Neural cell (in vitro differentiated cells): Measurements from ENCODE around the gene GABPB1. TPM values are rescaled to one million over a fixed set of nuclear protein-coding genes. Genes with fewer than 3 reads are reported as not detected.

Experiments
- H2AFZ ChIP-seq: fragments of 200-600, 300-800 bp; sonication (generic), shearing (Covaris generic); 2 replicates; pipeline ENCODE4 v1.6.0; 2014; ENCODE audit warnings: low read depth, mild to moderate bottlenecking, antibody characterized with exemption, low read length, moderate library complexity
- H3F3A ChIP-seq: fragments of 200-600 bp; shearing (Covaris generic); 2 replicates; pipeline ENCODE4 v1.6.1; 2016; ENCODE audit warnings: mild to moderate bottlenecking, moderate library complexity, mixed read lengths, antibody characterized with exemption, low read length; ENCODE audit not compliant: insufficient read depth, poor library complexity, severe bottlenecking
- H3K27ac ChIP-seq: fragments of 200-600, 300-800 bp; sonication (generic), shearing (Covaris generic); 2 replicates; pipeline ENCODE4 v1.5.1; 2014; ENCODE audit warnings: mild to moderate bottlenecking, low read length, moderate library complexity
- H3K27me3 ChIP-seq: fragments of 300-800, 200-600 bp; sonication (generic), shearing (Covaris generic); 2 replicates; pipeline ENCODE4 v1.6.0; 2014; ENCODE audit warnings: mild to moderate bottlenecking, low read depth, low read length, moderate library complexity; ENCODE audit not compliant: insufficient read depth
- H3K36me3 ChIP-seq: fragments of 300-800, 200-600 bp; sonication (generic), shearing (Covaris generic); 2 replicates; pipeline ENCODE4 v1.5.1; 2014; ENCODE audit warnings: mild to moderate bottlenecking, antibody characterized with exemption, low read length, moderate library complexity; ENCODE audit not compliant: insufficient read depth
- H3K4me2 ChIP-seq: fragments of 300-800, 200-600 bp; sonication (generic), shearing (Covaris generic); 2 replicates; pipeline ENCODE4 v1.6.0; 2014; ENCODE audit warnings: mild to moderate bottlenecking, low read length
- H3K4me3 ChIP-seq: fragments of 300-800, 200-600 bp; sonication (generic), shearing (Covaris generic); 2 replicates; pipeline ENCODE4 v1.5.1; 2014; ENCODE audit warnings: mild to moderate bottlenecking, low read length, moderate library complexity
- H3K79me2 ChIP-seq: fragments of 200-600 bp; shearing (Covaris generic); replicated peaks from 2 replicates; pipeline ENCODE4 v1.6.0; 2014; ENCODE audit warnings: mild to moderate bottlenecking, low read length, moderate library complexity; ENCODE audit not compliant: insufficient read depth
- H3K9ac ChIP-seq: fragments of 300-800, 200-600 bp; sonication (generic), shearing (Covaris generic); 2 replicates; pipeline ENCODE4 v1.6.1; 2016; ENCODE audit warnings: mild to moderate bottlenecking, low read length, mixed read lengths
- H3K9me2 ChIP-seq: fragments of 200-600 bp; shearing (Covaris generic); 2 replicates; pipeline ENCODE4 v1.6.1; 2016; ENCODE audit warnings: mild to moderate bottlenecking, low read length, mixed read lengths; ENCODE audit not compliant: insufficient read depth
- H3K9me3 ChIP-seq: fragments of 200-600, 300-800 bp; sonication (generic), shearing (Covaris generic); 2 replicates; pipeline ENCODE4 v1.6.1; 2016; ENCODE audit warnings: mild to moderate bottlenecking, mixed run types, low read length, moderate library complexity, mixed read lengths
- H4K20me1 ChIP-seq: fragments of 200-600 bp; shearing (Covaris generic); 2 replicates; pipeline ENCODE4 v1.6.1; 2016; ENCODE audit warnings: mild to moderate bottlenecking, mixed run types; ENCODE audit not compliant: insufficient read depth
- EP300 ChIP-seq: fragments of 450-650 bp; conservative IDR thresholded peaks from 2 replicates; pipeline ENCODE4 v1.6.1; 2014; ENCODE audit warnings: antibody characterized with exemption, mild to moderate bottlenecking, moderate library complexity; ENCODE audit not compliant: poor library complexity, severe bottlenecking
- EZH2 ChIP-seq: fragments of 200-600, 300-800 bp; shearing (Covaris generic), sonication (generic); IDR thresholded peaks from 2 replicates; pipeline ENCODE4 v1.6.1; 2014; ENCODE audit warnings: antibody characterized with exemption, low read length, borderline replicate concordance, mild to moderate bottlenecking; ENCODE audit not compliant: insufficient read depth, poor library complexity, severe bottlenecking
- MXI1 ChIP-seq: fragments of 450-650 bp; conservative IDR thresholded peaks from 2 replicates; pipeline ENCODE4 v1.6.1; 2014; ENCODE audit warnings: antibody characterized with exemption, mild to moderate bottlenecking; ENCODE audit not compliant: poor library complexity, severe bottlenecking
- POLR2AphosphoS5 ChIP-seq: IDR thresholded peaks from 2 replicates; pipeline ENCODE4 v1.6.1; 2012
- RAD21 ChIP-seq: fragments of 450-650 bp; conservative IDR thresholded peaks from 2 replicates; pipeline ENCODE4 v1.6.1; 2014; ENCODE audit warnings: antibody characterized with exemption, mild to moderate bottlenecking, moderate library complexity
- SMC3 ChIP-seq: fragments of 450-650 bp; conservative IDR thresholded peaks from 2 replicates; pipeline ENCODE4 v1.6.1; 2014; ENCODE audit warnings: antibody characterized with exemption, mild to moderate bottlenecking, moderate library complexity; ENCODE audit not compliant: poor library complexity
- TAF1 ChIP-seq: IDR thresholded peaks from 2 replicates; pipeline ENCODE4 v1.6.1; 2012; ENCODE audit warnings: low read depth
- polyA plus RNA-seq: library from polyadenylated mRNA; depleted of rRNA; stranded (reverse); fragments of >200 nt; gene quantifications from 2 replicates; pipeline ENCODE4 v1.2.3, GENCODE V29; 2014
- TF ChIP-seq, protein P1 (sequence below): IDR thresholded peaks from 2 replicates; pipeline ENCODE4 v1.6.1; 2012; ENCODE audit warnings: borderline replicate concordance
- TF ChIP-seq, protein P2 (sequence below): fragments of 450-650 bp; IDR thresholded peaks from 2 replicates; pipeline ENCODE4 v1.5.1; 2014; ENCODE audit warnings: antibody characterized with exemption, mild to moderate bottlenecking, moderate library complexity; ENCODE audit not compliant: poor library complexity, severe bottlenecking

GABPB1 gene
- polyA plus RNA-seq, 1 donor from 2014 or later = 34.1 TPM

GRCh38 chr15:50257332-50257731 is 97.7 kb downstream of the GABPB1 start:
- Histone ChIP-seq H3K27ac (no peak overlapping the region), H2AFZ (no peak overlapping the region), H3K4me3 (no peak overlapping the region), H3K79me2 (no peaks in the 10 kb centered on the region), H3K27me3 (no peaks in the 10 kb centered on the region), H4K20me1 (no peaks in the 10 kb centered on the region), H3K9me3 (no peaks in the 10 kb centered on the region), H3K9ac (no peak overlapping the region), H3F3A (no peaks in the 10 kb centered on the region), H3K36me3 (no peaks in the 10 kb centered on the region), H3K4me2 (no peak overlapping the region), H3K9me2 (no peaks in the 10 kb centered on the region)
- TF ChIP-seq, protein P1, sequence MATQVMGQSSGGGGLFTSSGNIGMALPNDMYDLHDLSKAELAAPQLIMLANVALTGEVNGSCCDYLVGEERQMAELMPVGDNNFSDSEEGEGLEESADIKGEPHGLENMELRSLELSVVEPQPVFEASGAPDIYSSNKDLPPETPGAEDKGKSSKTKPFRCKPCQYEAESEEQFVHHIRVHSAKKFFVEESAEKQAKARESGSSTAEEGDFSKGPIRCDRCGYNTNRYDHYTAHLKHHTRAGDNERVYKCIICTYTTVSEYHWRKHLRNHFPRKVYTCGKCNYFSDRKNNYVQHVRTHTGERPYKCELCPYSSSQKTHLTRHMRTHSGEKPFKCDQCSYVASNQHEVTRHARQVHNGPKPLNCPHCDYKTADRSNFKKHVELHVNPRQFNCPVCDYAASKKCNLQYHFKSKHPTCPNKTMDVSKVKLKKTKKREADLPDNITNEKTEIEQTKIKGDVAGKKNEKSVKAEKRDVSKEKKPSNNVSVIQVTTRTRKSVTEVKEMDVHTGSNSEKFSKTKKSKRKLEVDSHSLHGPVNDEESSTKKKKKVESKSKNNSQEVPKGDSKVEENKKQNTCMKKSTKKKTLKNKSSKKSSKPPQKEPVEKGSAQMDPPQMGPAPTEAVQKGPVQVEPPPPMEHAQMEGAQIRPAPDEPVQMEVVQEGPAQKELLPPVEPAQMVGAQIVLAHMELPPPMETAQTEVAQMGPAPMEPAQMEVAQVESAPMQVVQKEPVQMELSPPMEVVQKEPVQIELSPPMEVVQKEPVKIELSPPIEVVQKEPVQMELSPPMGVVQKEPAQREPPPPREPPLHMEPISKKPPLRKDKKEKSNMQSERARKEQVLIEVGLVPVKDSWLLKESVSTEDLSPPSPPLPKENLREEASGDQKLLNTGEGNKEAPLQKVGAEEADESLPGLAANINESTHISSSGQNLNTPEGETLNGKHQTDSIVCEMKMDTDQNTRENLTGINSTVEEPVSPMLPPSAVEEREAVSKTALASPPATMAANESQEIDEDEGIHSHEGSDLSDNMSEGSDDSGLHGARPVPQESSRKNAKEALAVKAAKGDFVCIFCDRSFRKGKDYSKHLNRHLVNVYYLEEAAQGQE = no peak
- TF ChIP-seq, protein P2, sequence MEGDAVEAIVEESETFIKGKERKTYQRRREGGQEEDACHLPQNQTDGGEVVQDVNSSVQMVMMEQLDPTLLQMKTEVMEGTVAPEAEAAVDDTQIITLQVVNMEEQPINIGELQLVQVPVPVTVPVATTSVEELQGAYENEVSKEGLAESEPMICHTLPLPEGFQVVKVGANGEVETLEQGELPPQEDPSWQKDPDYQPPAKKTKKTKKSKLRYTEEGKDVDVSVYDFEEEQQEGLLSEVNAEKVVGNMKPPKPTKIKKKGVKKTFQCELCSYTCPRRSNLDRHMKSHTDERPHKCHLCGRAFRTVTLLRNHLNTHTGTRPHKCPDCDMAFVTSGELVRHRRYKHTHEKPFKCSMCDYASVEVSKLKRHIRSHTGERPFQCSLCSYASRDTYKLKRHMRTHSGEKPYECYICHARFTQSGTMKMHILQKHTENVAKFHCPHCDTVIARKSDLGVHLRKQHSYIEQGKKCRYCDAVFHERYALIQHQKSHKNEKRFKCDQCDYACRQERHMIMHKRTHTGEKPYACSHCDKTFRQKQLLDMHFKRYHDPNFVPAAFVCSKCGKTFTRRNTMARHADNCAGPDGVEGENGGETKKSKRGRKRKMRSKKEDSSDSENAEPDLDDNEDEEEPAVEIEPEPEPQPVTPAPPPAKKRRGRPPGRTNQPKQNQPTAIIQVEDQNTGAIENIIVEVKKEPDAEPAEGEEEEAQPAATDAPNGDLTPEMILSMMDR = no peak
- no peak for TF ChIP-seq POLR2AphosphoS5

- Histone ChIP-seq H3K9me3 (no peaks in the 10 kb centered on the region), H3K79me2 (no peaks in the 10 kb centered on the region), H3K36me3 (no peaks in the 10 kb centered on the region), H3F3A (no peaks in the 10 kb centered on the region), H3K9me2 (no peaks in the 10 kb centered on the region), H3K4me2 (no peak overlapping the region), H2AFZ (no peak overlapping the region), H3K27me3 (no peaks in the 10 kb centered on the region), H3K9ac (no peak overlapping the region), H3K4me3 (no peak overlapping the region), H3K27ac (no peak overlapping the region), H4K20me1 (no peaks in the 10 kb centered on the region)
- TF ChIP-seq EZH2 = no peak
- TF ChIP-seq MXI1 = no peak
- no peak for TF ChIP-seq EP300
- TF ChIP-seq RAD21 = no peak
- TF ChIP-seq POLR2AphosphoS5 = no peak
- TF ChIP-seq SMC3 = no peak
- TF ChIP-seq, protein P1 = no peak
- no peak for TF ChIP-seq TAF1
- TF ChIP-seq, protein P2 = no peak
Observed at GRCh38 chr15:50256188-50257041, 98.6 kb downstream of the GABPB1 start.
